Body of pancreas (tissue), 4 donors: Measurements from ENCODE around the gene CTAG1A. TPM values are rescaled to one million over a fixed set of nuclear protein-coding genes. Genes with fewer than 3 reads are reported as not detected.
"Not testable (repeated sequence)": the region's sequence is repeated elsewhere in the genome, so short reads cannot be mapped to it uniquely, and the experiment has no call there.

ENCODE experiments used
- ATAC-seq: fragments of 150-250 bp; one replicate; pipeline ENCODE4 v1.9.1; 2016
- DNase-seq, 4 donors: peaks; one replicate each; pipeline ENCODE4 v3.0.0-alpha.2; 2019
- H3K27ac ChIP-seq, 4 donors: fragments of 200-600 bp; sonication (generic); 1 replicate in 3 of 4; 2 replicates in 1 of 4; pipeline versions ENCODE4 v1.5.1 to v1.6.1; 2016 to 2019; ENCODE audit warnings: mild to moderate bottlenecking in 1 of 4, mixed read lengths in 1 of 4, moderate library complexity in 1 of 4
- H3K27me3 ChIP-seq, 2 donors: fragments of 200-600 bp; sonication (generic); one replicate each; pipeline ENCODE4 v1.6.0; 2016; ENCODE audit warnings: mild to moderate bottlenecking in 1 of 2
- H3K36me3 ChIP-seq, 2 donors: fragments of 200-600 bp; sonication (generic); replicated peaks in 1 of 2; 2 replicates each; pipeline ENCODE4 v1.5.1; 2016; ENCODE audit warnings: low read depth in 2 of 2; ENCODE audit not compliant: insufficient read depth in 1 of 2
- H3K4me1 ChIP-seq: fragments of 200-600 bp; sonication (generic); one replicate; pipeline ENCODE4 v1.6.0; 2016
- H3K4me3 ChIP-seq, 2 donors: fragments of 200-600 bp; sonication (generic); 1 replicate in 1 of 2; 2 replicates in 1 of 2; pipeline ENCODE4 v1.5.1; 2016 to 2019
- H3K9me3 ChIP-seq, 3 donors: fragments of 200-600 bp; sonication (generic); 1 replicate in 2 of 3; 2 replicates in 1 of 3; pipeline ENCODE4 v1.5.1; 2016
- CTCF ChIP-seq, 7 experiments: fragments of 450-650 bp in 4 of 7; fragments of 200-600 bp in 3 of 7; sonication (generic) in 3 of 7; IDR thresholded peaks; one replicate each; pipeline ENCODE4 v1.5.1; 2016 to 2019; ENCODE audit warnings: antibody characterized with exemption in 7 of 7
- POLR2A ChIP-seq, 3 donors: fragments of 450-650 bp; IDR thresholded peaks; one replicate each; pipeline ENCODE4 v1.6.1; 2016; ENCODE audit warnings: antibody characterized with exemption in 3 of 3, mild to moderate bottlenecking in 2 of 3
- WGBS, 2 donors: methylation state at CpG; one replicate each; pipeline ENCODE4 v1.1.5; 2017; 5-methylcytosine and 5-hydroxymethylcytosine counted together
- intact Hi-C: fragments of 100-400 bp; cut with DNase I; formaldehyde crosslinking; loops from one replicate; pipeline ENCODE4 v1.15.1; 2023
- total RNA-seq, 2 donors: library from RNA; depleted of rRNA; stranded (reverse); fragments of >200 nt; gene quantifications; one replicate each; pipeline ENCODE4 v1.1.0, GENCODE V29; 2016

The CTAG1A gene
- total RNA-seq: not detected

GRCh38 chrX:154584585-154585183 lies at the start of gene CTAG1A:
Gene CTAG1A (plus strand): TSS chrX:154585133. CDS start chrX:154585207, 74 bp downstream.
- DNase-seq, ATAC-seq, H3K4me3 ChIP-seq, H3K4me1 ChIP-seq, H3K27me3 ChIP-seq, intact Hi-C loops, H3K36me3 ChIP-seq, H3K27ac ChIP-seq, H3K9me3 ChIP-seq: not testable (repeated sequence)
- WGBS, 2 donors: no CpG with 5 or more reads among the region's 39 CpGs

- Histone ChIP-seq H3K4me3 (no peak overlapping the region), H3K36me3 (no peaks in the 10 kb centered on the region), H3K27ac (no peak overlapping the region), H3K9me3 (no peaks in the 10 kb centered on the region), H3K27me3 (no peaks in the 10 kb centered on the region), H3K4me1 (peaks cover 4% of the 10 kb centered on the region)
- TF ChIP-seq POLR2A (IDR thresholded peaks at IDR 0.05) (no peak), CTCF (IDR thresholded peaks at IDR 0.05) (no peak)
- DNase-seq: no peak
- 60 to 77% methylated on average over 1 to 4 of the region's 9 CpGs for WGBS, 2 donors
- intact Hi-C loops: no loop called here
- ATAC-seq: no peak
These were observed 49.0 kb upstream of the CTAG1A start for GRCh38 chrX:154535892-154536291.

GRCh38 chrX:154539077-154539476 lies 45.9 kb upstream of the CTAG1A start:
- intact Hi-C loops: no loop called here
- peaks cover 13% of the 10 kb centered on the region for H3K4me1 ChIP-seq
- no peaks in the 10 kb centered on the region for H3K9me3 ChIP-seq
- H3K4me3 ChIP-seq: no peak overlapping the region
- H3K27ac ChIP-seq: no peak overlapping the region
- ATAC-seq (no peak), DNase-seq (no peak)
- TF ChIP-seq CTCF (IDR thresholded peaks at IDR 0.05) (no peak), POLR2A (IDR thresholded peaks at IDR 0.05) (no peak)
- H3K27me3 ChIP-seq: no peaks in the 10 kb centered on the region
- H3K36me3 ChIP-seq: no peaks in the 10 kb centered on the region
- WGBS, 2 donors: 83 to 91% methylated on average over 6 to 7 of the region's 8 CpGs

GRCh38 chrX:154540365-154540764 lies 44.6 kb upstream of the CTAG1A start:
- ATAC-seq, H3K27me3 ChIP-seq, H3K9me3 ChIP-seq, intact Hi-C loops, H3K4me1 ChIP-seq, H3K36me3 ChIP-seq, DNase-seq, H3K27ac ChIP-seq, H3K4me3 ChIP-seq: not testable (repeated sequence)
- WGBS, 2 donors: 74 to 81% methylated on average over 4 to 7 of the region's 7 CpGs

- Histone ChIP-seq H3K27me3 (no peaks in the 10 kb centered on the region), H3K4me3 (no peak overlapping the region), H3K9me3 (no peaks in the 10 kb centered on the region), H3K4me1 (peaks cover 13% of the 10 kb centered on the region), H3K27ac (peak overlapping the region in 1 of 4 donors; percentile 55), H3K36me3 (no peaks in the 10 kb centered on the region)
- TF ChIP-seq CTCF (IDR thresholded peaks at IDR 0.05): no peak
- TF ChIP-seq POLR2A (IDR thresholded peaks at IDR 0.05): no peak
- ATAC-seq (peak; percentile 25), DNase-seq (peak in 1 of 4 donors; percentile 60)
- 79 to 83% methylated on average over 4 to 15 of the region's 19 CpGs for WGBS, 2 donors
- intact Hi-C loops: no loop called here
These were observed 43.9 kb upstream of the CTAG1A start for GRCh38 chrX:154540897-154541535.

- Histone ChIP-seq H3K27me3 (no peaks in the 10 kb centered on the region), H3K36me3 (no peaks in the 10 kb centered on the region), H3K4me3 (no peak overlapping the region), H3K27ac (peak overlapping the region in 2 of 4 donors; percentile 55 to 67), H3K4me1 (peaks cover 16% of the 10 kb centered on the region), H3K9me3 (no peaks in the 10 kb centered on the region)
- intact Hi-C loops: no loop called here
- no peak for ATAC-seq
- DNase-seq: no peak
- TF ChIP-seq CTCF (IDR thresholded peaks at IDR 0.05) (no peak), POLR2A (IDR thresholded peaks at IDR 0.05) (no peak)
- 79 to 83% methylated on average over 2 to 4 of the region's 5 CpGs for WGBS, 2 donors
These were observed 43.4 kb upstream of the CTAG1A start for GRCh38 chrX:154541589-154541895.
